ENCODE data around the gene ARHGAP23.

The ARHGAP23 gene

DNA sequence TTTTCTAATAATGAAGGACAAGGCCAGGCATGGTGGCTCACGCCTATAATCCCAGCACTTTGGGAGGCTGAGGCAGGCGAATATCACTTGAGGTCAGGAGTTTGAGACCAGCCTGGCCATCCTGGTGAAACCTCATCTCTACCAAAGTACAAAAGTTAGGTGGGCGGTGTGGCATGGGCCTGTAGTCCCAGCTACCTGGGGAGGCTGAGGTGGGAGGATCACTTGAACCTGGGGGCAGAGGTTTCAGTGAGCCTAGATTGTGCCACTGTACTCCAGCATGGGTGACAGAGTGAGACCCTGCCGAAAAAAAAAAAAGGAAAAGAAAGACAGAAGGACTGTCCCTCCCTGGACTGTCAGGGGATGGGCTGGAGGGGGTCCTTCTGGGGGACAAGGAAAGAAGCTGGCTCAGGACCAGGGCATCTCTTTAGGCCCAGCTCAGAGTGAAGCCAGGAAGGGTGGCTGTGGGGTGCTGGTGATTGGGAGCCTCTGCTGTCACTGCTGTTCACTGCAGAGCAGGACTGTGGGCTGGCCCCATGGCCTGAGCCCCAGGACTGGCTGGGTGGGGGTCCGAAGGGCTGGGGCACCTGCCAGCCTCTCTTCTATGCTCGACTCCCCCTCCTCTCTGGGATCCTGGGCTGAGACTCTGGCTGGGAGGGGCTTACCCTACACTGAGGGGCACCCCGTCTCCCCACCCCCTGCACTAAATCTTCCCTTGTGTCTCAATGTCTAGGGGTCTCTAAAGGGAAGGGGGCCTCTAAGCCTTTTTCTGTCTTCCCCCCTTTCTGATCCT, 909 bp upstream of the ARHGAP23 start:
- DNase-seq: no peak
- CTCF ChIA-PET: interaction anchor here (0.9 to 1.8 kb wide), 4 partner anchors 9 to 82 kb away, joined by 3 to 8 read pairs (median 6); no protein-coding TSS in a partner anchor
- peaks cover 0 to 4% (median 0%) of the 10 kb centered on the region in 5 experiments for H3K27me3 ChIP-seq (replicated peaks in 2 of 5; ENCODE audit: control insufficient read depth in 4 of 5, insufficient read depth in 5 of 5, low read length in 4 of 5)
- WGBS (ENCODE audit: insufficient coverage): 100% methylated on average over 2 of the region's 7 CpGs
- H3K27ac ChIP-seq (ENCODE audit: insufficient read depth in 1 of 2, low read depth in 1 of 2, low read length in 2 of 2, poor library complexity in 1 of 2, severe bottlenecking in 2 of 2): peak overlapping the region in 1 of 2 experiments; percentile 39
- no peaks in the 10 kb centered on the region for H3K36me3 ChIP-seq (ENCODE audit: control insufficient read depth in 4 of 4, insufficient read depth in 4 of 4, low read length in 3 of 4)
- POLR2A ChIA-PET: interaction anchor here (1.5 kb wide), 1 partner anchor 12 kb away, joined by 5 read pairs; no protein-coding TSS in a partner anchor
- peaks cover 3 to 59% (median 55%) of the 10 kb centered on the region in 4 experiments for H3K4me1 ChIP-seq (ENCODE audit: control extremely low read depth in 1 of 4, control insufficient read depth in 4 of 4, insufficient read depth in 4 of 4, low read length in 3 of 4)
- H3K9me3 ChIP-seq (ENCODE audit: control extremely low read depth in 1 of 5, control insufficient read depth in 4 of 5, insufficient read depth in 2 of 5, low read depth in 1 of 5, low read length in 4 of 5): no peaks in the 10 kb centered on the region
- H3K4me3 ChIP-seq (ENCODE audit: control insufficient read depth in 1 of 7, extremely low read depth in 1 of 7, insufficient read depth in 4 of 7, low read depth in 2 of 7, low read length in 6 of 7): peak overlapping the region in 6 of 7 experiments; percentile 67 to 85 (median 73)

DNA sequence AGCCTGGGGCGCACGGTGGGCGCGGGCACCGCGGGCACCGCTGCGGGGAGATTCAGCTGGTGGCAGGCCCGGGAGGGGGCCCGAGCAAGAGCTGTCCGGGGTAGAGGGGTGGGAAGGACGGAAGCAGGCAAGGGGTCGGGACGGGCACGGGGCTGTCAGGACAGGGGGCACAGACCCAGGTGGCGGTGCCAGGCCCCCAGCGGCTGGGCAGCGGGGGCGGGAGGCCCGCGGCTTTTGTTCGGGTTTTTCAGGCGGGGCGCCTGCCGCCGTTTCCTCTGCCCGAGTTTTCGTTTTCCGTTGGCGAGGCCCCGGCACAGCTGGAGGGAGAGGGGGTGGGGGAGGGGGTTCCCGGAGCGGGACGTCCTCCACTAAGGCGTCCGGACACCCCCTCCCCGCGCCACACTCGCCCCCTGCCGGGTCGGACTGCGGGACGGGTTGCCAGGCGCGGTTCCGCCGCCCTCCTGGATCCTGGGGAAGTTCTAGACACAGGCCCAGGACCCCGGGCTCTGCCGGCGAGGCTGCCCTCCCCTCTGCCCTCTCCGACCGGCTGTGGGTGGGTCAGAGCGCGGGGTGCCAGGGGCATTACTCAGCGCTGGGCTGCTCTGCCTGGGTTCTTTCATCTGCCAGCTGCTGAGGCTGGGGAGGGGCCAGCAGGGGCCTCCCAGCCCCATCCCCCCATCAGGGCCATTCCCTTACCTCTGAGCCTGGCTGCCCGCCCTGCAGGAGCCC, 543 bp downstream of the ARHGAP23 start:
- 0% methylated on average over 30 of the region's 56 CpGs for WGBS (ENCODE audit: insufficient coverage)
- H3K36me3 ChIP-seq (ENCODE audit: control insufficient read depth in 4 of 4, insufficient read depth in 4 of 4, low read length in 3 of 4): peaks cover 0 to 1% (median 0%) of the 10 kb centered on the region in 4 experiments
- H3K27ac ChIP-seq (ENCODE audit: insufficient read depth in 1 of 2, low read depth in 1 of 2, low read length in 2 of 2, poor library complexity in 1 of 2, severe bottlenecking in 2 of 2): peak overlapping the region in 1 of 2 experiments; percentile 49
- POLR2A ChIA-PET: interaction anchor here (1.5 kb wide), 1 partner anchor 11 kb away, joined by 5 read pairs; no protein-coding TSS in a partner anchor
- DNase-seq: peak in 2 of 3 donors; percentile 56 to 66
- no peaks in the 10 kb centered on the region for H3K27me3 ChIP-seq (replicated peaks in 2 of 5; ENCODE audit: control insufficient read depth in 4 of 5, insufficient read depth in 5 of 5, low read length in 4 of 5)
- H3K9me3 ChIP-seq (ENCODE audit: control extremely low read depth in 1 of 5, control insufficient read depth in 4 of 5, insufficient read depth in 2 of 5, low read depth in 1 of 5, low read length in 4 of 5): no peaks in the 10 kb centered on the region
- peak overlapping the region; percentile 62 to 85 (median 80) for H3K4me3 ChIP-seq (ENCODE audit: control insufficient read depth in 1 of 7, extremely low read depth in 1 of 7, insufficient read depth in 4 of 7, low read depth in 2 of 7, low read length in 6 of 7)
- H3K4me1 ChIP-seq (ENCODE audit: control extremely low read depth in 1 of 4, control insufficient read depth in 4 of 4, insufficient read depth in 4 of 4, low read length in 3 of 4): peaks cover 3 to 57% (median 55%) of the 10 kb centered on the region in 4 experiments
- CTCF ChIA-PET: interaction anchor here (1.2 to 1.4 kb wide), 2 partner anchors 9 to 11 kb away, joined by 3 to 5 read pairs; no protein-coding TSS in a partner anchor

DNA sequence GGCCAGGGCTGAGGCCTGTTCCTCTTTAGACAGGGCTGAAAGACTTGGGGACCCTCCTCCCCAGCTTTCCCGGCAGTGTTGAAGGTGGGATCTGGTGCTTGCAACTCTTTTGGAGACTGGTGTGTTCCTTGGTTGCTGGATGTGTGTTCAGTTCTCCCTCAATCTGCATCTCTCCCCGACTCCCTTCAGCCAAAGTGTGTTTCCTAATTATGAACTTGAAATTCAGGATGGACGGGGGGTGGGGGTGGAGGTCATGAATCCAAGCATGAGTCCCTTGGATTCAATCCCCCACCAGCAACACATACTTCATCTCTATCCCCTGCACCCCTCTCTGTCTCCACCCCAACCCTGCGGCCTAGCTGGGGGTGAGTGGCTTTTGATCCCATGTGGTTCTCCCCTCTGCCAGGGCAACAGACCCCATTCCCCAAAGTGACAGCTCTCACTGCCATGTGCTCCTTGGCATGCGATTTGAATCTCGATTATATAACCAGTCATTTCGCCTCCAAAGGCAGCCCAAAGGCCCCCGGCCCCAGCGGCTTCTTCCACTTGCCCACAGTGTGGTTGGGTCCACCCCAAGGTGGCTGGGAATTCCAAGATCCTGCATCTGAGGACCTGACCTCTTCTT, 1.3 kb downstream of the ARHGAP23 start:
- H3K4me1 ChIP-seq (ENCODE audit: control extremely low read depth in 1 of 4, control insufficient read depth in 4 of 4, insufficient read depth in 4 of 4, low read length in 3 of 4): peaks cover 3 to 50% (median 49%) of the 10 kb centered on the region in 4 experiments
- 91% methylated on average over 6 of the region's 9 CpGs for WGBS (ENCODE audit: insufficient coverage)
- H3K9me3 ChIP-seq (ENCODE audit: control extremely low read depth in 1 of 5, control insufficient read depth in 4 of 5, insufficient read depth in 2 of 5, low read depth in 1 of 5, low read length in 4 of 5): no peaks in the 10 kb centered on the region
- peak overlapping the region in 1 of 2 experiments; percentile 49 for H3K27ac ChIP-seq (ENCODE audit: insufficient read depth in 1 of 2, low read depth in 1 of 2, low read length in 2 of 2, poor library complexity in 1 of 2, severe bottlenecking in 2 of 2)
- peaks cover 0 to 1% (median 0%) of the 10 kb centered on the region in 4 experiments for H3K36me3 ChIP-seq (ENCODE audit: control insufficient read depth in 4 of 4, insufficient read depth in 4 of 4, low read length in 3 of 4)
- no peaks in the 10 kb centered on the region for H3K27me3 ChIP-seq (replicated peaks in 2 of 5; ENCODE audit: control insufficient read depth in 4 of 5, insufficient read depth in 5 of 5, low read length in 4 of 5)
- POLR2A ChIA-PET: no interaction called here
- CTCF ChIA-PET: interaction anchor here (1.2 to 1.4 kb wide), 2 partner anchors 8 to 11 kb away, joined by 3 to 5 read pairs; no protein-coding TSS in a partner anchor
- DNase-seq: no peak
- peak overlapping the region; percentile 62 to 85 (median 80) for H3K4me3 ChIP-seq (ENCODE audit: control insufficient read depth in 1 of 7, extremely low read depth in 1 of 7, insufficient read depth in 4 of 7, low read depth in 2 of 7, low read length in 6 of 7)

- no peaks in the 10 kb centered on the region for H3K9me3 ChIP-seq (ENCODE audit: control extremely low read depth in 1 of 5, control insufficient read depth in 4 of 5, insufficient read depth in 2 of 5, low read depth in 1 of 5, low read length in 4 of 5)
- CTCF ChIA-PET: interaction anchor here (1.2 to 3.2 kb wide), 2 partner anchors 10 to 12 kb away, joined by 3 to 23 read pairs; no protein-coding TSS in a partner anchor
- H3K36me3 ChIP-seq (ENCODE audit: control insufficient read depth in 4 of 4, insufficient read depth in 4 of 4, low read length in 3 of 4): peaks cover 0 to 1% (median 0%) of the 10 kb centered on the region in 4 experiments
- POLR2A ChIA-PET: no interaction called here
- peak overlapping the region in 2 of 7 experiments; percentile 1 to 85 for H3K4me3 ChIP-seq (ENCODE audit: control insufficient read depth in 1 of 7, extremely low read depth in 1 of 7, insufficient read depth in 4 of 7, low read depth in 2 of 7, low read length in 6 of 7)
- peaks cover 3 to 43% (median 41%) of the 10 kb centered on the region in 4 experiments for H3K4me1 ChIP-seq (ENCODE audit: control extremely low read depth in 1 of 4, control insufficient read depth in 4 of 4, insufficient read depth in 4 of 4, low read length in 3 of 4)
- 80% methylated on average over 2 of the region's 3 CpGs for WGBS (ENCODE audit: insufficient coverage)
- H3K27ac ChIP-seq (ENCODE audit: insufficient read depth in 1 of 2, low read depth in 1 of 2, low read length in 2 of 2, poor library complexity in 1 of 2, severe bottlenecking in 2 of 2): no peak overlapping the region
- DNase-seq: no peak
- no peaks in the 10 kb centered on the region for H3K27me3 ChIP-seq (replicated peaks in 2 of 5; ENCODE audit: control insufficient read depth in 4 of 5, insufficient read depth in 5 of 5, low read length in 4 of 5)
Measured at GRCh38 chr17:38430316-38430715, 2.1 kb downstream of the ARHGAP23 start.

DNA sequence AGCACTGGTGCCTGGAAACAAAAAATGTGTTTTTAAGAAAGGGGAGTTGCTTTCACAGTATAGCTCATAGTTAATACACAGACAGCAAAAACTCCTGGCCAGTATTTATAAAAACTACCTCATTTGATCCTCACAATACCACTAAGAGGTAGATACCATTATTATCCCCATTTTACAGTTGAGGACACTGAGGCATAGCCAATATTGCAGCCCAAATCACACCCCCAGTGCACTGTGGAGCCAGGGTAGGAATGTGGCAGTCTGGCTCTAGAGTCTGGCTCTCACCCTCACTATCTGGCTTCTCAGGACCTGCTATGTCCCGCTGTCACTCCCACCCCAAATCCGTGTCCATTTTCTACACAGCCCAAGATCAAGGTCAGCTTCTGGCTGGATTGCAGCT, 2.6 kb downstream of the ARHGAP23 start:
- WGBS (ENCODE audit: insufficient coverage): 100% methylated on average over 2 of the region's 2 CpGs
- Histone ChIP-seq H3K27ac (ENCODE audit: insufficient read depth in 1 of 2, low read depth in 1 of 2, low read length in 2 of 2, poor library complexity in 1 of 2, severe bottlenecking in 2 of 2) (no peak overlapping the region), H3K9me3 (ENCODE audit: control extremely low read depth in 1 of 5, control insufficient read depth in 4 of 5, insufficient read depth in 2 of 5, low read depth in 1 of 5, low read length in 4 of 5) (no peaks in the 10 kb centered on the region), H3K4me1 (ENCODE audit: control extremely low read depth in 1 of 4, control insufficient read depth in 4 of 4, insufficient read depth in 4 of 4, low read length in 3 of 4) (peaks cover 3 to 38% (median 36%) of the 10 kb centered on the region in 4 experiments), H3K36me3 (ENCODE audit: control insufficient read depth in 4 of 4, insufficient read depth in 4 of 4, low read length in 3 of 4) (peaks cover 0 to 1% (median 0%) of the 10 kb centered on the region in 4 experiments), H3K4me3 (ENCODE audit: control insufficient read depth in 1 of 7, extremely low read depth in 1 of 7, insufficient read depth in 4 of 7, low read depth in 2 of 7, low read length in 6 of 7) (no peak overlapping the region), H3K27me3 (replicated peaks in 2 of 5; ENCODE audit: control insufficient read depth in 4 of 5, insufficient read depth in 5 of 5, low read length in 4 of 5) (no peaks in the 10 kb centered on the region)
- POLR2A ChIA-PET: no interaction called here
- DNase-seq: no peak
- CTCF ChIA-PET: interaction anchor here (3.2 kb wide), 1 partner anchor 11 kb away, joined by 23 read pairs; no protein-coding TSS in a partner anchor

GRCh38 chr17:38431346-38432145, 3.3 kb downstream of the ARHGAP23 start:
- 98% methylated on average over 8 of the region's 10 CpGs for WGBS (ENCODE audit: insufficient coverage)
- Histone ChIP-seq H3K9me3 (ENCODE audit: control extremely low read depth in 1 of 5, control insufficient read depth in 4 of 5, insufficient read depth in 2 of 5, low read depth in 1 of 5, low read length in 4 of 5) (no peaks in the 10 kb centered on the region), H3K27ac (ENCODE audit: insufficient read depth in 1 of 2, low read depth in 1 of 2, low read length in 2 of 2, poor library complexity in 1 of 2, severe bottlenecking in 2 of 2) (no peak overlapping the region), H3K27me3 (replicated peaks in 2 of 5; ENCODE audit: control insufficient read depth in 4 of 5, insufficient read depth in 5 of 5, low read length in 4 of 5) (no peaks in the 10 kb centered on the region), H3K36me3 (ENCODE audit: control insufficient read depth in 4 of 4, insufficient read depth in 4 of 4, low read length in 3 of 4) (peaks cover 0 to 1% (median 0%) of the 10 kb centered on the region in 4 experiments), H3K4me3 (ENCODE audit: control insufficient read depth in 1 of 7, extremely low read depth in 1 of 7, insufficient read depth in 4 of 7, low read depth in 2 of 7, low read length in 6 of 7) (no peak overlapping the region), H3K4me1 (ENCODE audit: control extremely low read depth in 1 of 4, control insufficient read depth in 4 of 4, insufficient read depth in 4 of 4, low read length in 3 of 4) (peaks cover 3 to 32% (median 31%) of the 10 kb centered on the region in 4 experiments)
- no peak for DNase-seq
- ChIA-PET POLR2A (interaction anchor here (1.2 kb wide), 1 partner anchor 21 kb away, joined by 5 read pairs; no protein-coding TSS in a partner anchor), CTCF (interaction anchor here (1.6 to 3.2 kb wide), 2 partner anchors 8 to 11 kb away, joined by 8 to 23 read pairs; no protein-coding TSS in a partner anchor)

Data from common myeloid progenitor, CD34-positive (primary cell).